ENCODE results near the gene PBX4. TPM values are rescaled to one million over a fixed set of nuclear protein-coding genes. Genes with fewer than 3 reads are reported as not detected.

PBX4 gene
- total RNA-seq, 1 experiment from 2014 or later, result 1.9 TPM

DNA sequence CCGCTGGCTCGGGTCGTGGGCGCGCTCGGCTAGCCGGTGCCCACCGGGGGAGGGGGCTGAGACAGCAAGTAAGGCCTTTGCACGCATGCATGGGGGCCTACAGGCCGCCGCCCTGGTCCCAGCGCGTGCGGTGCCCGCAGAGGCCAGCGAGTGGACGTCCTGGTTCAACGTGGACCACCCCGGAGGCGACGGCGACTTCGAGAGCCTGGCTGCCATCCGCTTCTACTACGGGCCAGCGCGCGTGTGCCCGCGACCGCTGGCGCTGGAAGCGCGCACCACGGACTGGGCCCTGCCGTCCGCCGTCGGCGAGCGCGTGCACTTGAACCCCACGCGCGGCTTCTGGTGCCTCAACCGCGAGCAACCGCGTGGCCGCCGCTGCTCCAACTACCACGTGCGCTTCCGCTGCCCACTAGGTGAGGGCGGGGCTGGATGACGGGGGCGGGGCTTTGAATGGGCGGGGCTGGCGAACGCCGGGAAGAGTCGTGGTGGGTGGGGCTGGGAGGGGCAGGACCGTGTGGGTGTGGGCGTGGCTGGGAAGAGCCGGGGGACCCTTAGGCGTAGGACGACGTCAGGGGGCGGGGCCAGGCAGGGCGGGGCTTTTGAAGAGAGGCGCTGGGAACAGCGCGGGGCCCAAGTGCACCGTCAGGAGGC is 78.3 kb downstream of the PBX4 start:
- DNase-seq (ENCODE audit: low read depth), result peak; percentile 79

DNA sequence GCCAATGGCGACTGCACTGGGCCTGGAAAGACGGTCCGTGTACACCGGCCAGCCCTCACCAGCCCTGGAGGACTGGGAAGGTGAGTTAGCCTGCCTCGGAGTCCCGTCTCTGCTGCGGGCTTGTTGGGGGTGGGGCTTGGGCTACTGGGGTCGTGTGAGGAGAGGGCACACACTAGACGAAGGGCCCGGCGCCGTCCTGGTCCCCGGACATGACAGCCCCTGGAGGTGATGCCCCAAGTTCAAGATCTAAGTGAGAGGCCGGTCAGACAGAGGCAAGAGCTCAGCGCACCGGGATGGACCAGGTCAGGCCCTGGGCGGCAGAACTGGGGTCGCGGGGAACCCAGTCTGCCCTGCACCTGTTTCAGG is 78.8 kb downstream of the PBX4 start:
- no peak for DNase-seq (ENCODE audit: low read depth)

DNA sequence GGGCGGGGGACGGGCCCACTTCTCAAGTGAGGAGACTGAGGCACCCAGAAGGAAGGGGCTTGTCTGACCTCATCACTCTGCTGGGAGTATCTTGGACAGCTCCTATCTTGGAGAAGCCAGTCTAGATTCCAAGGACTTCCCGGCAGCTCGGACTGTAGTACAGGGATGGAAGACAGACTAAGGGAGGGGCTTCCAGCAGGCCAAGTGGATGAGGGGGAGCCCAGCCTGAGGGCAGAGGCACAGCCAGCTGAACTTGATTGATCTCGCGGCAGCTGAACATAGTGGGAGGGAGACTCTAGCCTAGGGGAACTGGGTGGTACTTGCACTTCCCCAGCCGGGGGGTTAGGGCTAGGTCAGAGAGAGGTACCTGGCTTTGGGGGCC is 79.7 kb downstream of the PBX4 start:
- no peak for DNase-seq (ENCODE audit: low read depth)

DNA sequence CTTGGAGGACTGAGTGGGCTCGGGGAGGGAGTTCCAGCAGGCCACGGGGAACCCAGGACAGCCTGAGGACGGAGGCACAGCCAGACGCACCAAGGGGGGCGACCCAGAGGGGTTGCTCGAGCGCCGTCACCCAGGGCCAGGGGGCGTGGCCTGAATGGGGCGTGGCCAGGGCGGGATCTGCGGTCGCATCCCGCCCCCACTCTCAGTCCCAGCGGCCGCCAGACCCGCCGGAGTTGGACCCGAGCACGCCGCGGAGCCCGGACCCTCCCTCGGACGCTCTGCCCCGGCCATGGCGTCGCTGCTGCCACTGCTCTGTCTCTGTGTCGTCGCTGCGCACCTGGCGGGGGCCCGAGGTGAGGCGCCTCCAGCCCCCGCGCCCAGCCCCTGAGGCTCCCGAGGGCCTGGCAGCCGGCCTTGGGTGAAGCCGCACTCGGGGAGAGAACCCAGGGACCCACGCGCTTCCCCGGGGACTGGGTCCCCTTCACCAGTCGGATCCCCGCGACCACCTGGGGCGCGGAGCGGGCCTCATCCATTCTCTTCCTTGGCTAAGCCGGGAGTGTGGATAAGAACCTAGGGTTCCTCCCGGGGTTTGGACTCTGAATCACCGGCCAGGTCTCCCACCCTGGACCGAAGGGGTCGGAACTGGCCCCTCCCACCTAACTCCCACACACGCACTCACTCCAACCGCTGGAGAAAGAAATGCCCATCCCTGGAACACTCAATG is 80.3 kb downstream of the PBX4 start, which contains the start of gene CILP2:
CILP2 (plus strand) TSS at position 205 of the 724 bp plus-strand sequence; CDS start at position 290, 85 bp downstream.
- peak; percentile 73 for DNase-seq (ENCODE audit: low read depth)

DNA sequence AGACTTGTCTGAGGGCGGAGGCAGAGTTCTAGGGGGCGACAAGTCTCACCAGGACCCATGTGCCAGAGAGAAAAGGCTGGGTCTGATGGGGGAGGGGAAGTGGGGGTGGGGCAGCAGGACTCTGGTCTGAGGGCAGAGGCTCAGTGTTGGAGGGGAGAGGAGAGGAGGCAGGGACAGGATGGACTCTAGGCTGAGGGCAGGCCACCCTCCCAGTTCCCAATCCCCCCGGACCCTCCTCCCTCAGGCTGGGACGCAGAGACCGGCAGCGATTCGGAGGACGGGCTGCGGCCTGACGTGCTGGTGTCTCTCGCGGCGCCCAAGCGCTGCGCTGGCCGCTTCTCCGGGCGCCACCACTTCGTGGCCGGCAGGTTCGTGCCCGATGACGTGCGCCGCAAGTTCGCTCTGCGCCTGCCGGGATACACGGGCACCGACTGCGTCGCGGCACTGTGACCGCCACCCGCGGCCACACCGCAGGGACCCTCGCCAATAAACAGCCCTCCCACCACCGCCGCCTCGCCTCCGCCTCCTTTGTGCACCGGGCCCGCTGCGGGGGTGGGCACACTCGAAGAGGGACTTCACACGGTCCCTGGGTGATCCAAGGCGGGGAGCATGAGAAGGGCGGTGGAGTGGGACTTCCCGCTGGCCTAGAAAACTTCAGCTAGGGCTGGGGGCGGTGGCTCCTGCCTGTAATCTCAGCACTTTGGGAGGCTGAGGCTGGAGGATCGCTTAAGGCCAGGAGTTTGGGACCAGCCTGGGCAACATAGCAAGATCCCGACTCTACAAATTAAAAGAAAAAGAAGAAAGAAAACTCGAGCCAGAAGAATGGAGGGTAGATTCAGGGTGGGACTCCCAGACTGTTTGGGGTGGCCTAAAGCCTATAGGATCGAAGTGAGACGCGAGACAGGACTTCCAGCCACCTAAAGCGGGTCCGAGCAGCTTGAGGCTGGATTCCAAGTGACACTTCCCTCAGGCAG is 81.1 kb downstream of the PBX4 start:
- peak; percentile 42 for DNase-seq (ENCODE audit: low read depth)

DNA sequence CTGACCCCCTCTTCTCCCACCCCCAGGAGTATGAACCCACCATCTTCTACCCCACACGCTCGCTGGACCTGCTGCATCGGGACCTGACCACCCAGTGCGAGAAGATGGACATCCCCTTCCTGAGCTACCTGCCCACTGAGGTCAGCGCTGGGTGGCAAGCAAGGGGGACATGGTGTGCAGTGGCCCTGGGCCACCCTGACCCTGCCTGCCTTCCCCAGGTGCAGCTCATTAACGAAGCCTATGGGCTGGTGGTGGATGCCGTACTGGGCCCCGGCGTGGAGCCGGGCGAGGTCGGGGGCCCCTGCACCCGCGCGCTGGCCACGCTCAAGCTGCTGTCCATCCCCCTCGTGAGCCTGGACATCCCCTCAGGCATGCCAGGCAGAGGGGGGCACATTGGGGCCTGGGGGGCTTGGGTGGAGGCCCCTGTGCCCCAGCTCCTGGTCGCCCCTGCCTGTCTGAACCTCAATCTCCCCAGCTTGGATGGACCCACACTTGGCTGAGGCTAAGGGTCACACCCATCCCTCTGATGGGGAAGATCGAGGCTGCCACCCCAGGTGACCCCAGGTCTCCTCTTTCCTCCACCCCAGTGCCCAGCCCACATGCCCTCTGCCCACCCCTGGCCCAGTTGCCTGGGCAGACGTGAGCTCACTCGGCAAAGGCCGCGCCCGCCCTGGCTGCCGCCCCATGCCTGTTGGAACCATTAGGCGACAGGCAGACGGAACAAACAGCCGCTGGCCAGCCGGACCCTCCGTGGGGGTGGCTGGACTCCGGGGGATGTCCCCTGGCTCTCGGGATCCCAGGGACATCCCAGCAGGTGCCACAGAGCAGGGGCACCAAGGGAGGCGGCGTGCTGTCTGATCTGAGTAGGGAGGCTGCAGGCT is 82.9 kb downstream of the PBX4 start:
- DNase-seq (ENCODE audit: low read depth), result no peak

DNA sequence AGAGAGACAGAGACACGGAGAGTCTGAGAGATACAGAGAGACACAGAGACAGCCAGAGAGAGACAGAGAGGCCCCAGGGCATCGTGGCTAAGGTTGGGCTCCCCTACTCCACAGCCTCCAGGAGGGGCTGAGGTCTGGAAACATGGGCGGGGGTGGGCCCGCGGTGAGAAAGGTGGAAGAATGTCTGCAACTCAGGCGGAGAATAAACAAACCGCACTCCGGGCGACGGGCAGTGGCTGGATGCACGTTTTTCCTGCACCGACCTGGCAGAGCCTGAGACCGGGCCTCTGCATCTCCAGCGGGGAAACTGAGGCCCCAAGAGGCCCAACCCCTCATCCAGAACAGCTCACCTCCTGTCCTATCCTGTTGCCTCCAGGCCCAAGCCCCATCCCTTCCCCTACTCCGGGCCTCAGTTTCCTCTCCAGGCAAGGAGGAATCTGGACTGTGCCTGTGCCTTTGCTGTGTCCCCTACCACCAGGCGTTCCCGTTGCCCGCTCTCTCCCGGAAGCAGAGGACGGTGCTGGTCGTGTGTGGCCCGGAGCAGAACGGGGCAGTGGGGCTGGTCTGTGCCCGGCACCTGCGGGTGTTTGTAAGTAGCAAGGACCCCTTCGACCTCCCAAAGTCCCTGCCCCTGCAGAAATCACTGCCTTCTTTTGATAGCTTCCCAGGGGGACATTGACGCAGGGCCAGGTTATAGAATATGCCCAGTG is 83.8 kb downstream of the PBX4 start:
- DNase-seq (ENCODE audit: low read depth), result no peak

DNA sequence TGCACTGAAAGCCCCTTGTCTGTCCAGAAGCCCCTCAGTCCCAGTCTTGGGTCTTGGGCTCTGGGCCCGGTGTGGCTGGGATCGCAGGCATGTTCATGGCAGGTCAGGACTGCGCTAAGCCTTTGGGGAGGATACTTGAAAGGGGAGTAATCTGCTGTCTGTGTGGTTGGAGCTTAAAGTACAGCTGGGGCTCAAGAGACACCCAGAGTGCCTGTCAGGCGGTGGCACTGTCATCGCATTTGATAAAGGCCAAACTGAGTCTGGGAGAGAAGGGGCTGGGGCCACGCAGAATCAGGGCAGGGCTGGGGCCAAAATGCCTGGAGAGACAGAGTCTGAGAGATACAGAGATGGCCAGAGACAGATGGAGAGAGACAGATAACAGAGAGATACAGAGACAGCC is 84.6 kb downstream of the PBX4 start:
- no peak for DNase-seq (ENCODE audit: low read depth)

DNA sequence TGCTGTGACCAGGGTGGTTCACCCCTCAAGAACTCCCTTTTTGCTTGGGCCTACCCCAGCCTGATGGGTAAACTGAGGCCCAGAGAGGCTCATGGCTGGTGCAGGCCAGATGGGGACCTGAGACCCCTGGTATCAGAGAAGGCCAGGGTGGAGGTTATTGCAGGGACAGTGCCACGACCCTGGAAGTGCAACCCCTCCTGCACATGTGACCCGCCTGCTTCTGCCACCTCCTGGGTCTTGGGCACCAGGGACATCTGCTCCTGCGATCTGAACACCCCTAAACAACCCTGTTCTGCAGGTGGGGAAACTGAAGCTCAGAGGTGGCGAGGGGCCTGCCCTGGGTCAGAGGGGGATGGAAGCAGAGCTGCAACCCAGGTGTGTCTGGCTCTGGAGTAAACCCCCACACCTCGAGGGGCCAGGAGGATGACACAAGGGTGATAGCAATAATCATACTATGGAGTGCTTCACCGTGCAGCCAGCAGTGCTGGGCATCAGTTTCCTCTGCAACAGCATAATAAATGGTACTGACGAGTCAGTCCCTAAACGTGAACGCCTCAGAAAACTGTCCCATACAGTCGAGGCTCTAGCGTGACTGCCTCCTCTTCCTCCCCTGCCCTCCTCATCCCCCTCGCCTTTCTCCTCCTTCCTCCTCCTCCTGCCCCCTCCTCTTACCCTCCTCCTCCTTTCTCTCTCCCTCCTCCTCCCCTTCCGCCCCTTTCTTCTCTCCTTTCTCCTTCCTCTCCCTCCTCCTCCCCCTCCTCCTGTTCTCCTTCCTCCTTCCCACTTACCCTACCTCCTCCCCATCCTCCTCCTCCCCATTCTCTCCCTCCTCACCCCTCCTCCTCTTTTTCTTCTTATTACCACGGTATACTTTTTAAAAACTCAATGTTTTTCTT is 85.4 kb downstream of the PBX4 start:
- DNase-seq (ENCODE audit: low read depth), result no peak

DNA sequence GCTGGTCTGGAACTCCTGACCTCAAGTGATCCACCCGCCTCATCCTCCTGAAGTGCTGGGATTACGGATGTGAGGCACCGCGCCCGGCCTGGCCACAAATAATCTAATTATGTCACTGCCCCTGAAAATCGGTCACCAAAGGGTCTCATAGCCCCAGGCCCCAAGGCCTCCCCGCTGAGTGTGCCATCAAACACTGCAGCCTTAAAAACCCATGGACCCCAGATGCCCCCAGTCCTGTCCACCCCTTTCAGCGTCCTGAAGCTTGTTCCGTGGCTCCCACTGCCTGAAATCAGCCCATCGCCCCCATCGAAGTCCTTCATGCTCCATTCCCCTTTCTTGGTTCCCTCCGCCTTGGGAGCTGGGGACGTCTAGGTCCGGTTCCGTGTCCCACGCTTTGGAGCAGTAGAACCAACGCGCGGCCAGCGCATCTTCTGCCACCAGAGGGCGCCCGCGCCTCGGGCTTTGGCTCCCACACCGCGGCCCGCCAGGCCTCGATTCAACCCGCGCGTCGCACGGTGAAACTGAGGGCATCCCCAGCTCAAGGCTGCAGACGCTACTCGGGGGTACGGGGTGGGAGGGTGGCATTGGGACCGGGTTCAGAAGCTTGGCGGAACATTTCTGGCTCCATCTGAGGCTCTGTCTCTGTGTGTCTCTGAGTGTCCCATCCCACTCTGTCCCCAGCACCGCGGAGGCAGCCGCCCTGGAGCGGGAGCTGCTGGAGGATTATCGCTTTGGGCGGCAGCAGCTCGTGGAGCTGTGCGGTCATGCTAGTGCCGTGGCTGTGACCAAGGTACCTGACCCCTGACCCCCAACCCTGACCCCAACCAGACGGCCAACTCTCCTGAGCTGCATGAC is 86.3 kb downstream of the PBX4 start:
- peak; percentile 79 for DNase-seq (ENCODE audit: low read depth)

DNA sequence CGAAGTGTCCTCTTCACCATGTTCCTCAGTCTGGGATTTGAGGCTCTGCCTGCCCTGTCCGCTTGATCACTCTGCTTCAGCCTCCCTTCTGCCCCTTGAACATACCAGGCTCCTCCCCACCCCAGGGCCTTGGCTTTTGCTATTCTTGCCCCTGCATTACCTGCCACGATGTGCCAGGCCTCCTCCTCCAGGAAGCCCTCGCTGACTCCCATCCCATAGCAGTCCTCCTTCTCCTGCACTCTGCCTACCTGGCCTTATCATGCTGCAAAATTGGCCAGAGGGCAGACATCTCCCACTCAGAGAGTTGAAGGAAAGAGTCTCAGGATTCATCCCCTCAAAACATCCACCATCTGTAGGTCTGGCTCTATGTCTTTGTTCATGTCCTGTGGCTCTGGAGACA is 87.6 kb downstream of the PBX4 start:
- DNase-seq (ENCODE audit: low read depth), result no peak

DNA sequence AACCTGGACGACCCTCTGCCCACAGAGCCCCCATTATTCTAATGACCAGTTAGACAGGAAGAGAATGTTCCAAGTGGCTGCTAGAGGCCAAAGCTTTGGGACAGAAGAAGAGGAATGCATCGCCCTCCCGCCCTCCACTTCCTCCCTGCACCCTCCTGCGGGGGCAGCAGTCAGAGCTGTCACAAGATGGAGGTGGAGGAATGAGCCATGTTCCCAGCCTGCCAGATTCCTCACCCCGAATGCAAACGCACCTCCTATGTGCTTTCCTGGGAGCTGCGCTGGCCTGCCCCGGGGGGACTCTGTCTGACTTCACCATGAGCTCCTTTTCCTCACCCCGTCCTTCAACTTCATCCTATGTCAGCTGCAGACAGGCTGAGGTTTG is 88.1 kb downstream of the PBX4 start:
- no peak for DNase-seq (ENCODE audit: low read depth)

DNA sequence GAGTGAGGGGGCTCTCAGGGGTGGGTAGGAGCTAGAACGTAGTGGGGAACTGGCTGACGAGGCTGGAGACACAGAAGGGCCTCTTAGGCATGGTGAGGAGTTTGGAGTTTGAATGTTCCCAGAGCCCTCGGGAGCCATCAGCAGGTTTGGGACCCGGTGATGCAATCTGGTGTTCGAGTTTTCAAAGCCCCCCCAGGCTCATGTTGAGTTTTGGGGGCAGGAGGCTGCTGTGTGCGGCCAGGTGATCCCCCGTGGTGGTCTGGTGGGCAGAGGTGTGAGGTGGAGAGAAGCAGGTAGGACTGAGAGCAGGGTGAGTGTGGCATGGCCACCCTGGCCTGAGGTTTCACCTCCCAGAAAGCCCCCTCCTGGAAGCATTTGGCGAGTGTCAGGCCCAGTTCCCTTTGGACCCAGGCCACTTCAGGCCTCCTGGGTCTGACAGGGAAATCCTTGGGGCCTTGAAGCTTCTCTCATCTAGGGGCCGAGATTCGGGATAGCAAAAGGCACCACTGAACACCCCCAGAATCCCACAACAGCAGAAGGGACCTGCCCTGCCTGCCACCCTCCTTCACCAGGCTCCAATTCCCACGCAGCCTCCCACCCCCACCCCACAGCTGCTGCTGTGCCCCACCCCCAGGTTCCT is 88.6 kb downstream of the PBX4 start:
- DNase-seq (ENCODE audit: low read depth), result no peak

DNA sequence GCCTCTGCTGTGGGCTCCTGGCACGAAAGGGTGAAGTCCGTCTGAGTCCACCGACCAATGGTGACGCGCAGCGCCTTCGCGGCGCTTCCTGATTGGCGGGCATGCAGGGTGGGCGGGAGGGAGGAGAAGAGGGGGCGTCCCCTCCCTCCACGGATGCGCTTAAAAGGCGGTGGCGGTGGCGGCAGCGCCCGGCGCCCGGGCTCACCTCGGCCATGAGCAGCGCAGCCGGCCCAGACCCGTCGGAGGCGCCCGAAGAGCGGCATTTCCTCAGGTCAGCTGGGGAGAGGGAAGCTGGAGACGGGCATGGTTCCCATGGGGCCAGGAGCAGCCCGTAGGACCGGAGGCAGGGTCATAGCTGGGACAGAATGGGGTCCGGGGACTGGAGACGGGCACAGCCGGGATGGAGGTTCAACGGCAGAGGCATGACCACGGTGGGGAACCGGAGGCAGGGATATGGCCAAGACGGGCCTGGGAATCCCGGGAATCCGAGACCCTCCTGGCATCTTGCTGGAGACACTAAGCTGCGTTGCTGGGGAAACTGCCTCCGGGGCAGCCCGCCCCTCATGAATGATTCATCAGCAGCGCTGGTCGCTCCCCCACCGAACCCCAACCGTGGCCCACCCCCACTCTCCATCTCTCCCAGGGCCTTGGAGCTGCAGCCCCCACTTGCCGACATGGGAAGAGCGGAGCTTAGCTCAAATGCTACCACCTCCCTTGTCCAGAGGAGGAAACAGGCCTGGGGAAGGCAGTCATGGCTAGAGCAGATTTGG is 89.6 kb downstream of the PBX4 start, which contains the start of gene YJEFN3:
YJEFN3 (plus strand) TSS at position 191 of the 770 bp plus-strand sequence; CDS start at position 213, 22 bp downstream.
- DNase-seq (ENCODE audit: low read depth), result peak; percentile 77

DNA sequence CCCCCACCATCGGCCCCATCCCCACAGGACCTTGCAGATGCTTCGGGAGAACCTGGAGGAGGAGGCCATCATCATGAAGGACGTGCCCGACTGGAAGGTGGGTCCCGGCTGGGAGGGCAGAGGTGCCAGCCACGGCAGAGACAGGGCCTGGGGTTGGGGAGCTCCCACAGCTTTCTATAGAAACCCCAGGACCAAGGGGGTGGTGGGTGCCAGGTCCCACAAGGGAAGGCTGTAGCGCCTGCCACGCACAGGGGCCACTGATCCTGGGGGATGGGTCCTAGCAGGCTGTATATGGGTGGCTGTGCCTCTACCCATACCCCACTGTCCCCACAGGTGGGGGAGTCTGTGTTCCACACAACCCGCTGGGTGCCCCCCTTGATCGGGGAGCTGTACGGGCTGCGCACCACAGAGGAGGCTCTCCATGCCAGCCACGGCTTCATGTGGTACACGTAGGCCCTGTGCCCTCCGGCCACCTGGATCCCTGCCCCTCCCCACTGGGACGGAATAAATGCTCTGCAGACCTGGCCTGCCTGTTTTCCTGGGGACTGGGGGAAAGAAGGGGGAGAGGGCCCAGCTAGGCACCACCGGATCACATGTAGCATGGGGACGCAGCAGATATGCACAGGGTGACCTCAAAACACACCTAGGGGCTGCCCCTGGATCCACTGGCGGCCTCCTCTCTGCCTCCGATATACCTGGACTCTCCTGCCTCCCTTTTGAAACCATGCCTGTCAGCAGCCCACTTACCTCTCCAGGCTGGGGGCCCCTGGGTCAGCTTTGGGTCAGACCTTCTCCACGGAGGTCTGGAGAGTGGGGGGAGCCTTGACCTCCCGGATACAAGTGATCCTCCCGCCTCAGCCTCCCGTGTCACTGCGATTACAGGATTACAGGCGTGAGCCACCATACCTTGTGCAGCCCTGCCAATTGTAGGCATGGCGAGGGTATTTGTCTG is 90.5 kb downstream of the PBX4 start:
- no peak for DNase-seq (ENCODE audit: low read depth)

DNA sequence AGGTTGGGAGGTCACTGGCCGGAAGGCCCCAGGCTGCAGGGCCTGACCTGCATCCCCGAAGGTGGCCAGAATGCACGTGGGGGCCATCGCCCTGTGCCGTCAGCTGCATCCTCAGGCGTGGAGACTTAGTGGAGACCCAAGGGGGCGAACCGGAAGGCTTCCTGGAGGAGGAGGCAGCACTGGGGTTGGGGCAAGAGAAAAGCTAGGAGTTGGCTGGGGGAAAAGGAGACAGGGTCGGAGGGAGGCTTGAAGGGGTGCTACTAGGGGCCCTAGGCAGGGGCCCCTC is 91.2 kb downstream of the PBX4 start:
- DNase-seq (ENCODE audit: low read depth), result no peak
